ENCODE data around the gene KLF13.

Gene KLF13

GRCh38 chr15:31342381-31342780 lies 15.7 kb downstream of the KLF13 start:
- Histone ChIP-seq H3K4me3 (ENCODE audit: low read length in 2 of 2) (no peak overlapping the region), H3K27ac (ENCODE audit: low read length) (peak overlapping the region; percentile 18), H3K9ac (ENCODE audit: low read length in 2 of 2) (no peak overlapping the region), H3K9me3 (ENCODE audit: control insufficient read depth in 2 of 2, low read length in 2 of 2) (no peaks in the 10 kb centered on the region), H3K27me3 (ENCODE audit: control insufficient read depth in 1 of 2, insufficient read depth in 2 of 2, low read length in 2 of 2) (no peaks in the 10 kb centered on the region), H3K4me1 (ENCODE audit: control insufficient read depth, insufficient read depth, low read length) (peaks cover 89% of the 10 kb centered on the region), H3K36me3 (ENCODE audit: control insufficient read depth in 2 of 2, insufficient read depth in 2 of 2, low read length in 2 of 2) (no peaks in the 10 kb centered on the region)

GRCh38 chr15:31342781-31343626 lies 16.4 kb downstream of the KLF13 start:
- H3K27ac ChIP-seq (ENCODE audit: low read length): no peak overlapping the region
- H3K4me3 ChIP-seq (ENCODE audit: low read length in 2 of 2): no peak overlapping the region
- H3K27me3 ChIP-seq (ENCODE audit: control insufficient read depth in 1 of 2, insufficient read depth in 2 of 2, low read length in 2 of 2): no peaks in the 10 kb centered on the region
- no peaks in the 10 kb centered on the region for H3K36me3 ChIP-seq (ENCODE audit: control insufficient read depth in 2 of 2, insufficient read depth in 2 of 2, low read length in 2 of 2)
- no peak overlapping the region for H3K9ac ChIP-seq (ENCODE audit: low read length in 2 of 2)
- H3K9me3 ChIP-seq (ENCODE audit: control insufficient read depth in 2 of 2, low read length in 2 of 2): no peaks in the 10 kb centered on the region
- H3K4me1 ChIP-seq (ENCODE audit: control insufficient read depth, insufficient read depth, low read length): peaks cover 83% of the 10 kb centered on the region

- Histone ChIP-seq H3K9me3 (ENCODE audit: control insufficient read depth in 2 of 2, low read length in 2 of 2) (no peaks in the 10 kb centered on the region), H3K36me3 (ENCODE audit: control insufficient read depth in 2 of 2, insufficient read depth in 2 of 2, low read length in 2 of 2) (no peaks in the 10 kb centered on the region), H3K27ac (ENCODE audit: low read length) (no peak overlapping the region), H3K4me1 (ENCODE audit: control insufficient read depth, insufficient read depth, low read length) (peaks cover 77% of the 10 kb centered on the region), H3K9ac (ENCODE audit: low read length in 2 of 2) (no peak overlapping the region), H3K27me3 (ENCODE audit: control insufficient read depth in 1 of 2, insufficient read depth in 2 of 2, low read length in 2 of 2) (no peaks in the 10 kb centered on the region), H3K4me3 (ENCODE audit: low read length in 2 of 2) (peak overlapping the region in 1 of 2 donors; percentile 29)
Observed at GRCh38 chr15:31343831-31344230, 17.2 kb downstream of the KLF13 start.

- Histone ChIP-seq H3K36me3 (ENCODE audit: control insufficient read depth in 2 of 2, insufficient read depth in 2 of 2, low read length in 2 of 2) (no peaks in the 10 kb centered on the region), H3K9me3 (ENCODE audit: control insufficient read depth in 2 of 2, low read length in 2 of 2) (no peaks in the 10 kb centered on the region), H3K4me1 (ENCODE audit: control insufficient read depth, insufficient read depth, low read length) (peaks cover 77% of the 10 kb centered on the region), H3K4me3 (ENCODE audit: low read length in 2 of 2) (peak overlapping the region in 1 of 2 donors; percentile 29), H3K9ac (ENCODE audit: low read length in 2 of 2) (no peak overlapping the region), H3K27ac (ENCODE audit: low read length) (no peak overlapping the region), H3K27me3 (ENCODE audit: control insufficient read depth in 1 of 2, insufficient read depth in 2 of 2, low read length in 2 of 2) (no peaks in the 10 kb centered on the region)
Observed at GRCh38 chr15:31344266-31344665, 17.6 kb downstream of the KLF13 start.

GRCh38 chr15:31344823-31345605 lies 18.4 kb downstream of the KLF13 start:
- peak overlapping the region in 1 of 2 donors; percentile 47 for H3K9ac ChIP-seq (ENCODE audit: low read length in 2 of 2)
- no peak overlapping the region for H3K27ac ChIP-seq (ENCODE audit: low read length)
- no peaks in the 10 kb centered on the region for H3K36me3 ChIP-seq (ENCODE audit: control insufficient read depth in 2 of 2, insufficient read depth in 2 of 2, low read length in 2 of 2)
- peaks cover 77% of the 10 kb centered on the region for H3K4me1 ChIP-seq (ENCODE audit: control insufficient read depth, insufficient read depth, low read length)
- H3K4me3 ChIP-seq (ENCODE audit: low read length in 2 of 2): peak overlapping the region in 1 of 2 donors; percentile 29
- H3K27me3 ChIP-seq (ENCODE audit: control insufficient read depth in 1 of 2, insufficient read depth in 2 of 2, low read length in 2 of 2): no peaks in the 10 kb centered on the region
- no peaks in the 10 kb centered on the region for H3K9me3 ChIP-seq (ENCODE audit: control insufficient read depth in 2 of 2, low read length in 2 of 2)

- Histone ChIP-seq H3K27me3 (ENCODE audit: control insufficient read depth in 1 of 2, insufficient read depth in 2 of 2, low read length in 2 of 2) (no peaks in the 10 kb centered on the region), H3K9me3 (ENCODE audit: control insufficient read depth in 2 of 2, low read length in 2 of 2) (no peaks in the 10 kb centered on the region), H3K27ac (ENCODE audit: low read length) (no peak overlapping the region), H3K9ac (ENCODE audit: low read length in 2 of 2) (peak overlapping the region in 1 of 2 donors; percentile 47), H3K4me3 (ENCODE audit: low read length in 2 of 2) (peak overlapping the region in 1 of 2 donors; percentile 22), H3K36me3 (ENCODE audit: control insufficient read depth in 2 of 2, insufficient read depth in 2 of 2, low read length in 2 of 2) (no peaks in the 10 kb centered on the region), H3K4me1 (ENCODE audit: control insufficient read depth, insufficient read depth, low read length) (peaks cover 77% of the 10 kb centered on the region)
Observed at GRCh38 chr15:31345606-31346366, 19.2 kb downstream of the KLF13 start.

- H3K9ac ChIP-seq (ENCODE audit: low read length in 2 of 2): peak overlapping the region in 1 of 2 donors; percentile 29
- no peak overlapping the region for H3K4me3 ChIP-seq (ENCODE audit: low read length in 2 of 2)
- peaks cover 76% of the 10 kb centered on the region for H3K4me1 ChIP-seq (ENCODE audit: control insufficient read depth, insufficient read depth, low read length)
- no peaks in the 10 kb centered on the region for H3K9me3 ChIP-seq (ENCODE audit: control insufficient read depth in 2 of 2, low read length in 2 of 2)
- H3K27ac ChIP-seq (ENCODE audit: low read length): no peak overlapping the region
- no peaks in the 10 kb centered on the region for H3K36me3 ChIP-seq (ENCODE audit: control insufficient read depth in 2 of 2, insufficient read depth in 2 of 2, low read length in 2 of 2)
- H3K27me3 ChIP-seq (ENCODE audit: control insufficient read depth in 1 of 2, insufficient read depth in 2 of 2, low read length in 2 of 2): no peaks in the 10 kb centered on the region
Observed at GRCh38 chr15:31346367-31347066, 19.9 kb downstream of the KLF13 start.

GRCh38 chr15:31347067-31347975 lies 20.7 kb downstream of the KLF13 start:
- Histone ChIP-seq H3K4me3 (ENCODE audit: low read length in 2 of 2) (no peak overlapping the region), H3K27ac (ENCODE audit: low read length) (no peak overlapping the region), H3K4me1 (ENCODE audit: control insufficient read depth, insufficient read depth, low read length) (peaks cover 74% of the 10 kb centered on the region), H3K9me3 (ENCODE audit: control insufficient read depth in 2 of 2, low read length in 2 of 2) (no peaks in the 10 kb centered on the region), H3K9ac (ENCODE audit: low read length in 2 of 2) (peak overlapping the region in 1 of 2 donors; percentile 29), H3K27me3 (ENCODE audit: control insufficient read depth in 1 of 2, insufficient read depth in 2 of 2, low read length in 2 of 2) (no peaks in the 10 kb centered on the region), H3K36me3 (ENCODE audit: control insufficient read depth in 2 of 2, insufficient read depth in 2 of 2, low read length in 2 of 2) (no peaks in the 10 kb centered on the region)

GRCh38 chr15:31347981-31348803 lies 21.6 kb downstream of the KLF13 start:
- Histone ChIP-seq H3K9me3 (ENCODE audit: control insufficient read depth in 2 of 2, low read length in 2 of 2) (no peaks in the 10 kb centered on the region), H3K27me3 (ENCODE audit: control insufficient read depth in 1 of 2, insufficient read depth in 2 of 2, low read length in 2 of 2) (no peaks in the 10 kb centered on the region), H3K36me3 (ENCODE audit: control insufficient read depth in 2 of 2, insufficient read depth in 2 of 2, low read length in 2 of 2) (no peaks in the 10 kb centered on the region), H3K4me1 (ENCODE audit: control insufficient read depth, insufficient read depth, low read length) (peaks cover 78% of the 10 kb centered on the region), H3K9ac (ENCODE audit: low read length in 2 of 2) (no peak overlapping the region), H3K27ac (ENCODE audit: low read length) (no peak overlapping the region), H3K4me3 (ENCODE audit: low read length in 2 of 2) (no peak overlapping the region)

Data from stomach smooth muscle (tissue), 2 donors.